Midbrain (tissue), 1 donor: ENCODE results near the gene CFAP97D1.
A peak's percentile ranks its signal among the peaks of the same experiment; 100 is the strongest.

Experiments
- DNase-seq: peaks from one replicate; lab custom pipeline; 2025; lab: John Stamatoyannopoulos, UW

The CFAP97D1 gene

GRCh38 chr17:43780135-43780534 lies at the start of gene CFAP97D1:
CFAP97D1 (plus strand) TSS chr17:43780435; CDS start chr17:43780463, 28 bp downstream.
- DNase-seq, result no peak

GRCh38 chr17:43732958-43733357 lies 47.3 kb upstream of the CFAP97D1 start:
- no peak for DNase-seq

- no peak for DNase-seq
Observed at GRCh38 chr17:43733956-43734355, 46.3 kb upstream of the CFAP97D1 start.

- no peak for DNase-seq
Observed at GRCh38 chr17:43734376-43734775, 45.9 kb upstream of the CFAP97D1 start.

- no peak for DNase-seq
Observed at GRCh38 chr17:43736389-43736788, 43.8 kb upstream of the CFAP97D1 start.

GRCh38 chr17:43737722-43738121 lies 42.5 kb upstream of the CFAP97D1 start:
- DNase-seq, result no peak

GRCh38 chr17:43740541-43740940 lies 39.7 kb upstream of the CFAP97D1 start:
- no peak for DNase-seq

- no peak for DNase-seq
Observed at GRCh38 chr17:43741636-43742035, 38.6 kb upstream of the CFAP97D1 start.

- no peak for DNase-seq
Observed at GRCh38 chr17:43745541-43745940, 34.7 kb upstream of the CFAP97D1 start.

- DNase-seq, result no peak
Observed at GRCh38 chr17:43750153-43750552, 30.1 kb upstream of the CFAP97D1 start.

- no peak for DNase-seq
Observed at GRCh38 chr17:43753493-43754129, 26.6 kb upstream of the CFAP97D1 start.

GRCh38 chr17:43754947-43755346 lies 25.3 kb upstream of the CFAP97D1 start:
- no peak for DNase-seq

GRCh38 chr17:43755389-43755875 lies 24.8 kb upstream of the CFAP97D1 start:
- DNase-seq, result no peak

GRCh38 chr17:43756201-43756600 lies 24.0 kb upstream of the CFAP97D1 start:
- DNase-seq, result no peak

GRCh38 chr17:43757171-43757660 lies 23.0 kb upstream of the CFAP97D1 start:
- DNase-seq, result no peak

GRCh38 chr17:43758086-43758485 lies 22.1 kb upstream of the CFAP97D1 start:
- DNase-seq, result no peak

GRCh38 chr17:43758497-43759174 lies 21.6 kb upstream of the CFAP97D1 start, which contains the start of gene SOST:
SOST (minus strand) TSS chr17:43758791; CDS start chr17:43758741, 50 bp downstream.
- DNase-seq, result no peak

- DNase-seq, result no peak
Observed at GRCh38 chr17:43759836-43760235, 20.4 kb upstream of the CFAP97D1 start.

GRCh38 chr17:43760254-43760852 lies 19.9 kb upstream of the CFAP97D1 start:
- DNase-seq, result peak; percentile 88

- peak; percentile 46 for DNase-seq
Observed at GRCh38 chr17:43766413-43767052, 13.7 kb upstream of the CFAP97D1 start.

GRCh38 chr17:43767053-43767712 lies 13.1 kb upstream of the CFAP97D1 start:
- DNase-seq, result no peak

GRCh38 chr17:43767713-43768059 lies 12.5 kb upstream of the CFAP97D1 start:
- no peak for DNase-seq
